Activated CD4-positive, alpha-beta T cell treated with anti-CD3 and anti-CD28 coated beads, Interleukin-2, amount 10 ng/mL, durations not matched to agents 7 days and 5 days (primary cell): Measurements from ENCODE around the gene TRNP1. TPM values are rescaled to one million over a fixed set of nuclear protein-coding genes. Genes with fewer than 3 reads are reported as not detected.

Experiments used
- CTCF ChIA-PET: fragments of 350-600 bp; sonication (Branson Sonifier 250); formaldehyde crosslinking; loops from one replicate; lab custom pipeline; 2021; ENCODE audit warnings: antibody characterized with exemption; lab: Charles Lee
- POLR2A ChIA-PET: fragments of 350-600 bp; sonication (Branson Sonifier 250); formaldehyde crosslinking; loops from one replicate; lab custom pipeline; 2021; ENCODE audit warnings: antibody characterized with exemption; lab: Charles Lee
- DNase-seq: peaks from one replicate; pipeline ENCODE4 v3.0.0-alpha.2; 2020
- H3K27ac Mint-ChIP-seq: one replicate; pipeline ENCODE4 v1.8.0; 2021; ENCODE audit warnings: mild to moderate bottlenecking, moderate library complexity, mixed read lengths
- H3K27me3 Mint-ChIP-seq: one replicate; pipeline ENCODE4 v1.8.0; 2021; ENCODE audit warnings: mixed read lengths
- H3K36me3 Mint-ChIP-seq: one replicate; pipeline ENCODE4 v1.8.0; 2021; ENCODE audit warnings: low read depth, mixed read lengths
- H3K4me1 Mint-ChIP-seq: one replicate; pipeline ENCODE4 v1.8.0; 2021; ENCODE audit warnings: mixed read lengths
- H3K4me3 Mint-ChIP-seq: one replicate; pipeline ENCODE4 v1.8.0; 2021; ENCODE audit warnings: mild to moderate bottlenecking, moderate library complexity, mixed read lengths
- H3K9me3 Mint-ChIP-seq: one replicate; pipeline ENCODE4 v1.8.0; 2021; ENCODE audit warnings: mixed read lengths
- total RNA-seq, 2 experiments: library from RNA; stranded (reverse); gene quantifications; one replicate each; pipeline ENCODE4 v1.2.3, GENCODE V29; 2021

TRNP1 gene
- total RNA-seq, 2 experiments from 2014 or later = not detected

DNA sequence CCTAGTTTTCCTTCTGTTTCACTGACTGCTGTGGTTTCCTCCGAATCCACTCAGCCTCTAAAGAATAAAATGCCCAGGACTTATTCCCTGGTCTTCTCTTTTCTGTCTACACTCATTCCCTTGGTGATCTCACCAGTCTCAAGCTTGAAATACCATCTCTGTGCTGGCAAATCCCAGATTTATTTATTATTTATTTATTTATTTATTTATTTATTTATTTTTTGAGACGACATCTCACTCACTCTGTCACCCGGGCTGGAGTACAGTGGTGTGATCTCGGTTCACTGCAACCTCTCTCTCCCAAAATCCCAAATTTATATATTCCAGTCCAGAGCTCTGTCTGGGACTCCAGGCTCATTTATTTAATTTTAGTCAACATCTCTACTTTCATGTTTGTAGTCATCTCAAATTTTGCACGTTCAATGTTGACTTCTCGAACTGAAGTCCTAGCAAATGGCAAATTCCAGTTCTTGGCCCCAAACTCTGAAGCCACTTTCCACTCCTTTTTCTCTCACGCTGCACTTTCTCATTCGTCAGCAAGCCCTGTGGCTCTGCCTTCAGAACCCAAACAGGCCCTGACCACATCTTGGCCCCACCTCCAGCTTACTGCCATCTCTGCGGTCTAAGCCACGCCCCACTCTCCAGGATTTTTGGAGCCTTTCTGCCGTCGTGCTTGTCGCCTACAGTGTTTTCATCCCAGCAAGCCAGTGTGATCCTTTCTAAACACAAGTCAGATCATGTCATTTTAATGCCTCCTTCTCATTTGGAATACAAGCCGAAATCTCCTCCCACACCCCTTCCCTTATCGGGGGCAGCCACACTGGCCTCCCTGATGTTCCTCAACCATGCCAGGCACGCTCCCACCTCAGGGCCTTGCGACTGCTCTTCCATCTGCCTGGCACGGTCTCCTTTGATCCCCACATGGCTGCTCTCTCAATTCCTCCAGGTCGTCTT lies 33.4 kb downstream of the TRNP1 start:
- H3K27me3 Mint-ChIP-seq = peaks cover 2% of the 10 kb centered on the region

DNA sequence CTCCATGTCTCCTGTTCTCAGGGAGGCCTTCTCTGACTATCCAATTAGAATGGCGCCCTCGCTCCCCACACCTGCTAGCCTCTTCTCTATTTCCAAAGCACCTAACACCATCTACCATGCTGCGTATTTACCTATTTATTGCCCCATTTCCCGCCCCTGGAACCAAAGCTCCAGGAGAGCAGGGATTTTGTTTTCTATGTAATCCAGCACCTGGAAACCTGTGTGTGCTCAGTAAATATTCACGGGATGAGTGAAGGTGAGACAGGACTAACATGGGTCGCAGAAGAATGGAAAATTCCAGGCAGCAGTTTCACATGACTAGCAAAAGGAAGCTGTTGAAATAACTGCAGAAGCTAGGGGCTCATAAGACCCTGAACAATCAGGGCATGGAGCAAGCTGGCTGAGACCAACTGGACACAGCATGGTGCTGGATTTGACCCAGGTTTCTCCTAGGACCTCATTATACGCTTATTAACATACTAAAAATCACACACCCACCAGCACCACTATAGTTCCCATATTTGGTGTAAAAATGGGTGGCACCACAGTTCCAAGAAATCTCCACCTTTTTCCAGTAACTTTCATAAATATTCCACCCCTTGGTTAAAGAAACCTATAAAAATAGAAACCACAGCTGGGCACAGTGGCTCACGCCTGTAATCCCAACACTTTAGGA lies 34.2 kb downstream of the TRNP1 start:
- Mint-ChIP-seq H3K36me3 (no peaks in the 10 kb centered on the region), H3K27me3 (peaks cover 3% of the 10 kb centered on the region), H3K4me3 (no peak overlapping the region), H3K4me1 (peaks cover 2% of the 10 kb centered on the region), H3K9me3 (no peaks in the 10 kb centered on the region), H3K27ac (no peak overlapping the region)
- no peak for DNase-seq
- ChIA-PET CTCF (interaction anchor here (0.8 kb wide), 1 partner anchor 11 kb away, joined by 3 read pairs; no protein-coding TSS in a partner anchor), POLR2A (no interaction called here)

More for the DNA sequence above, 33.4 kb downstream of the TRNP1 start:
- Mint-ChIP-seq H3K4me1 (peaks cover 4% of the 10 kb centered on the region), H3K9me3 (no peaks in the 10 kb centered on the region), H3K4me3 (no peak overlapping the region), H3K27ac (no peak overlapping the region), H3K36me3 (no peaks in the 10 kb centered on the region)
- ChIA-PET POLR2A (no interaction called here), CTCF (interaction anchor here (2.0 kb wide), 1 partner anchor 29 kb away, joined by 4 read pairs; no protein-coding TSS in a partner anchor)
- DNase-seq = no peak

DNA sequence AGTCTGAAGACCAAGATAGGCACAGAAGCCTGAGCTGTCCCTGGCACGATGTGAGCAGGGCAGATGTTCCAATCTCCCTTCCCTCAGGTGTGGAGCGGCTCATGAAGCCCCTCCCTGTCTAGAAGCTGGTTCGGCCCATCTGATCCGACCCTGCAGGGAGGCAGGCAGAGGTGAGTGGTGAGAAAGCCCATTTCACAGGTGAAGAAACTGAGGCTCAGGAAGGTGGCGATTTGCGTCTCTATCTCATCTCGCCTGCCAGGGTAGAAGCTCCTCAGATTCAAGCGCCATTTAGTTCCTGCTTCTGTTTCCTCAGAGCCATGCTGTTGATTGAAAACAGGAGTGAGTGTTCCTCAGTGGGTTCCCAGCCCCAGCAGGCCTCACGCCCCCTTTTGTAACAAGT lies 36.0 kb downstream of the TRNP1 start:
- Mint-ChIP-seq H3K4me3 (no peak overlapping the region), H3K27me3 (peaks cover 3% of the 10 kb centered on the region), H3K9me3 (no peaks in the 10 kb centered on the region), H3K4me1 (peaks cover 2% of the 10 kb centered on the region), H3K27ac (no peak overlapping the region), H3K36me3 (no peaks in the 10 kb centered on the region)
- DNase-seq = no peak
- CTCF ChIA-PET = interaction anchor here (0.6 to 1.0 kb wide), 3 partner anchors 13 to 461 kb away, joined by 3 to 5 read pairs (median 3); no protein-coding TSS in a partner anchor
- POLR2A ChIA-PET = no interaction called here

DNA sequence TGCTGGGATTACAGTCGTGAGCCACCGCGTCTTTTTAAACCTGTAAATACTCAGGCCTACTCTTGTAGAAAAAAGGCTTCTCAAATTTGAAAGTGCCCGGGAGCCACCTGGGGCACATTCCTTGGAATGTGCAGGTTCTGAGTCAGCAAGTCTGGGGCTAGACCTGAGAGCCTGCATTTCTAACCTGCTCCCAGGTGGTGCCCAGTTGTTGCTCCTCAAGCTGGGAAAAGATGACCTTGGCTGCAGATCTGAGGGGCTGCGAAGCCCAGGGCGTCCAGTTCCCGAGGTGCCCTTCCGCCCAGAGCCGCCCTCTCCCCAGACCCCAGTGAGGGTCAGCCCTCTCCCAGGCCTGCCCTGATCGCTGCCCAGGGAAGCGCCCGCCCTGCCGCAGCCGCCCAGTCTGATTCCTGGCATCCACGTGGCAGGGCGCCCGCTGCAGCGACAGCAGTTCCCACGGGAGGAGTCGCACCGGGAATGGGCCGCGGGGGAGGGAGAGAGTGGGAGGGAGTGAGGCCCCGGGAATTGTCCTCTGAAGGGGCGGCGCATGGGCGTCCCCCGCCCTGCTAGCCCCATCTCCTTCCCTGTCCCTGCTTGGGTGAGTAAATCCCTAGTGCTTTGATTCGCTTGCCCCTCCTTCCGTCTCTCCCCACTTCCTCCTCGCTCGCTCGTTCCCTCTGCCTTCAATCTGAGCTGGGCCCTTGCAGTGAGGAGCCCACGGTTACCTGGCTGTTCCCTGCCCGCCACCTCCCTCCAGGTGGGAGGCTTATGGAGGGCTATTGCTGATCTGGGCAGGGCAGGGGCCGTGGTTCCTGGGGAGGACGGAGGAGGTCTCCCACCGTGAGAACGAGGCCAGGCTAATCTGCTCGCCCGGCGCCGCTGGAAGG lies 38.0 kb downstream of the TRNP1 start:
- Mint-ChIP-seq H3K27me3 (peaks cover 3% of the 10 kb centered on the region), H3K36me3 (no peaks in the 10 kb centered on the region), H3K27ac (no peak overlapping the region), H3K4me1 (peaks cover 2% of the 10 kb centered on the region), H3K4me3 (no peak overlapping the region), H3K9me3 (no peaks in the 10 kb centered on the region)
- no peak for DNase-seq
- ChIA-PET CTCF (interaction anchor here (0.6 to 1.0 kb wide), 3 partner anchors 12 to 1364 kb away, joined by 3 to 4 read pairs (median 3); no protein-coding TSS in a partner anchor), POLR2A (interaction anchor here (0.6 kb wide), 1 partner anchor 33 kb away, joined by 5 read pairs; no protein-coding TSS in a partner anchor)

DNA sequence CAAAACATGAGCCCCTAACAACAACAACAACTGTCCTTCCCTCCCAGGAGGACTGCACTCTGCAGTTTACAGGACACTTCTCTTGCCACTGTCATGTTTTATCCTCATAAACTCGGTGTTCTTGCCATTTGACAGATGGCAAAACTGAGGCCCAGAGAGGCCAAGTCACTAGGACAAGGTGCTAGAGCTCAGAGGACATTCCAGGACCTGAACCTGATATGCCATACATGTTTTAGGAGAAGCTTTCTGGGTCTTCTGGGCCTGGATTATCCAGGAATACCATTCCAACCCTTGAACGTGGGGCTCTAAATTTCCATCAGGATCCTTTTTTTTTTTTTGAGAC lies 38.6 kb downstream of the TRNP1 start:
- H3K9me3 Mint-ChIP-seq = no peaks in the 10 kb centered on the region
- ChIA-PET CTCF (interaction anchor here (0.6 kb wide), 1 partner anchor 407 kb away, joined by 4 read pairs; no protein-coding TSS in a partner anchor), POLR2A (interaction anchor here (0.6 kb wide), 1 partner anchor 34 kb away, joined by 5 read pairs; no protein-coding TSS in a partner anchor)
- no peaks in the 10 kb centered on the region for H3K36me3 Mint-ChIP-seq
- no peak overlapping the region for H3K4me3 Mint-ChIP-seq
- H3K27ac Mint-ChIP-seq = no peak overlapping the region
- DNase-seq = no peak
- H3K27me3 Mint-ChIP-seq = peaks cover 3% of the 10 kb centered on the region
- H3K4me1 Mint-ChIP-seq = peaks cover 1% of the 10 kb centered on the region

DNA sequence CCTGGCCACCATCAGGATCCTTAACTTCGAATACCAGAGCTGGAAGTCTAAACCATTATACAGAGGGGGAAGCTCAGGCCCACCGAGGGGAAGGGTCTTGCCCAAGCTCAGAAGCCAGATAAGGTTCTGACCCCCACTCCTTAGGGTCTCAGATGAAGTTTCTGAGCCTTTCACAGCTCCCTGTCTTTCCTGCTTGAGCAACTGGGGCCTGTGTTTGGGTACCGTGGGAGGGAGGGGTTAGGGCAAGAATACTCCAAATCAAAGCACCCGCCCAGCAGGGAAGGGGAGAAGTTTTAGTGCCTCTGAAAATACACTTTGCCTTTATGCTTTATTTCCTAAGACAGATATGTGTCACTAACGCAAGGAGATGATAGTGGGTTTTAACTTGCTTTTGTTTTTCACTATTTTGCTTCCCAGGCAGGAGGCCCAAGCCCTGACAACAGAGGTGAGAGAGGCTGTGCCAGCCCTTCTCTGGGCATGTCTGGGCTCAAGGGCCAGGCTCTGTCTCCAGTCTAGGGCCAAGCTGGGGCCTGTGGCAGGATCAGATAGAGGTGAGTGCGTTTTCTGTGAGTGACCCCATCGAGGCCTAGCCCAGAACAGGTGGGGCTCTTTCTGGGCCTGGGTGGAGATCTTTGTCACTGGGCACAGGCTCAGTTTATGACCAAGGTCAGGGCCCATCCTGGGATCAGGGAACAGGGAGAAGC lies 39.7 kb downstream of the TRNP1 start:
- Mint-ChIP-seq H3K4me1 (no peaks in the 10 kb centered on the region), H3K4me3 (no peak overlapping the region), H3K27me3 (peaks cover 3% of the 10 kb centered on the region), H3K36me3 (no peaks in the 10 kb centered on the region), H3K9me3 (no peaks in the 10 kb centered on the region), H3K27ac (peak overlapping the region; percentile 62)
- CTCF ChIA-PET = interaction anchor here (0.5 to 1.4 kb wide), 5 partner anchors 10 to 349 kb away, joined by 3 to 7 read pairs (median 4); no protein-coding TSS in a partner anchor
- DNase-seq = no peak
- POLR2A ChIA-PET = no interaction called here

DNA sequence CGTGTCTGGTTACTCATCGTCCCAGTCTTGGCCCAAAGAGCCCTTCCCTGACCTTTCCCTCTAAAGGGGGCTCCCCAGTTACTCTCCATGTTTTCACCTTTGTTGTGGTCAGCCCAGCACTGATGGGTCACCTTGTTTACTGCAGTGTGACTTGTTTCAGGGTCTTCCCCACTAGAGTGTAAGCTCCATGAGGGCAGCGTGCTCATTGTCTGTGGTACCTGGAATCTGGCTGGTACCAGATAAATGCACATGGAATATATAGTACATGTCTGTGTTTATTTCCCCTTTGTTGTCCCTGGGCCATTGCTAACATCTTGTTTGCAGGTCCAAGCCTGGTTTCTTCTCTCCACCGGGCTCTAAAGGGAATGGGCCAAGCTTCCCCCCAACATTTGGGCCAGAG lies 41.9 kb downstream of the TRNP1 start:
- peaks cover 9% of the 10 kb centered on the region for H3K27me3 Mint-ChIP-seq
- no peak overlapping the region for H3K4me3 Mint-ChIP-seq
- no peaks in the 10 kb centered on the region for H3K4me1 Mint-ChIP-seq
- H3K36me3 Mint-ChIP-seq = no peaks in the 10 kb centered on the region
- DNase-seq = no peak
- CTCF ChIA-PET = interaction anchor here (0.6 to 1.8 kb wide), 2 partner anchors 9 to 37 kb away, joined by 3 to 14 read pairs; no protein-coding TSS in a partner anchor
- POLR2A ChIA-PET = no interaction called here
- no peak overlapping the region for H3K27ac Mint-ChIP-seq
- no peaks in the 10 kb centered on the region for H3K9me3 Mint-ChIP-seq

DNA sequence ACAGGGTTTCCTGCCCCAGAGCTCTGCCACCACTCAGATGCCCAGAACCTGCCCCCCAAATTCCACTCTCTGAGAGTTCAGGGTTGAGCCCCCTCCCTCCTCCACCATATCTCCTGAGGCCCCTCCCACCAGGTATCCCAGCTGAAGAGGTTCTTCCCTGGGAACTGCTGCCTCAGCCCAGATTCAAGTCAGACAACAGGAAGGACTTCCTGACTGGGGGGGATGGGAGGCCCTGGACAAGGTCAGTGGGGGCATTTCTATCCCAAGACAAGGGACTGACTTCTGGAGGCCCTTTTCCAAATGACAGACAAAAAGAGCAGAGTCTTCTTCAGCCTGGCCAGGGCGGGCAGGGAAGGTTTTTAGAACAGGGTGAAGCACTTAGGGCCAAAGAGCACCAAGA lies 43.2 kb downstream of the TRNP1 start:
- ChIA-PET POLR2A (no interaction called here), CTCF (interaction anchor here (1.4 to 1.5 kb wide), 2 partner anchors 9 to 61 kb away, joined by 4 to 5 read pairs; no protein-coding TSS in a partner anchor)
- H3K36me3 Mint-ChIP-seq = no peaks in the 10 kb centered on the region
- H3K4me1 Mint-ChIP-seq = no peaks in the 10 kb centered on the region
- H3K27ac Mint-ChIP-seq = no peak overlapping the region
- no peak overlapping the region for H3K4me3 Mint-ChIP-seq
- H3K9me3 Mint-ChIP-seq = no peaks in the 10 kb centered on the region
- DNase-seq = no peak
- H3K27me3 Mint-ChIP-seq = peaks cover 9% of the 10 kb centered on the region

DNA sequence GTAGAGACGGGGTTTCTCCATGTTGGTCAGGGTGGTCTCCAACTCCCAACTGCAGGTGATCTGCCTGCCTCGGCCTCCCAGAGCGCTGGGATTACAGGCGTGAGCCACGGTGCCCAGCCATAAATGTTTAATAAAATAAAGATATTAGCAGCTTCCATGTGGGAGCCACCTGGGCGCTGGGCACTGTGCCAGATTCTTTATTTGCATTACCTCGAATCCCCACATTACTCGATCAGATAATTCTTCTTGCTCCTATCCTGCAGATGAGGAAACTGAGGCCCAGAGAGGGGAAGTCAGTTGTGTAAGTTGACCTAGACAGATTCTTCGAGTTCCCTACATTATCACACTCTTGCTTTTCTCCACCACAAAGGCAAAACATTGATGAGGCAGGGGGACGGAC lies 44.0 kb downstream of the TRNP1 start:
- Mint-ChIP-seq H3K9me3 (no peaks in the 10 kb centered on the region), H3K4me3 (no peak overlapping the region), H3K27me3 (peaks cover 6% of the 10 kb centered on the region), H3K4me1 (no peaks in the 10 kb centered on the region), H3K36me3 (no peaks in the 10 kb centered on the region), H3K27ac (no peak overlapping the region)
- POLR2A ChIA-PET = no interaction called here
- CTCF ChIA-PET = interaction anchor here (0.6 to 1.5 kb wide), 3 partner anchors 8 to 60 kb away, joined by 3 to 5 read pairs (median 4); no protein-coding TSS in a partner anchor
- DNase-seq = no peak

DNA sequence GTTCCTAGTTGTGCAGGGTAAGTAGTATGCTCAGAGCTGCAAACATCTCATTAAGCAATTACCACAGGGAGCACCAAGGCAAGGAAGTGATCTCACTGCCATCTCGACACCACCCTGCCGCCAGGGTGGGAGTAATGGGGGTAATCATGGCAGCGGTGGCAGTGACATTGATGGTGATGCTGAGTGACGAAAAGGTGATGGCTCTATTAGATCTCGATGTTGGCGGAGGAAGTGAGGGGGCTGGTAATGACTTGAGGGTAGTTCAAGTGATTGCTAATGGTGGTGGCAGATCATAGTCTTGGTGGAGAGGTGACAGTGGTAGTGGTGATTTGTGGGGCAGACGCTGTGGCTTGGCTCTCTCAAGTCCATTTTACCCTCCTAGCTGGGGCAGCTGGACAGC lies 44.5 kb downstream of the TRNP1 start:
- Mint-ChIP-seq H3K27ac (no peak overlapping the region), H3K36me3 (no peaks in the 10 kb centered on the region), H3K9me3 (no peaks in the 10 kb centered on the region), H3K27me3 (peaks cover 6% of the 10 kb centered on the region), H3K4me1 (no peaks in the 10 kb centered on the region), H3K4me3 (no peak overlapping the region)
- no peak for DNase-seq
- ChIA-PET POLR2A (no interaction called here), CTCF (interaction anchor here (0.6 to 1.5 kb wide), 2 partner anchors 10 to 59 kb away, joined by 3 to 5 read pairs; no protein-coding TSS in a partner anchor)

DNA sequence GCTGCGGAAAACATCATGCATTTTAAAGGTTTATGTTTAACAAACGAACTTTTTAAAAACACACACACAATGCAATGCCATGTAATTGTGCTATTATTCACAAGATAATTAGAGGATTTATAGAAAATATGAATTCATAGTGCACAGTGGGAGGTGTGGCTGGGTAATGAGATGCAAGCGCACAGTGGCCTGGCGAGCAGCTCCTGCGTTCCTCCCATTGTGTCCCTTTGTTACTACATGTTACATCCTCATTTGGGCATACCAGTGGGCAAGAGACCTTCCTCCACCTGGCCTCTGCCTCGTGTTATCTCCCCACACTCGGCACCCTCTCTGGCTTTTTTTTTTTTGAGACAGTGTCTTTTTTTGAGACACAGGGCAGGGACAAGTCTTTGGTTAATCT lies 49.2 kb downstream of the TRNP1 start:
- ChIA-PET CTCF (interaction anchor here (0.6 to 9.2 kb wide), 3 partner anchors 25 to 254 kb away, joined by 3 to 166 read pairs (median 11); no protein-coding TSS in a partner anchor), POLR2A (no interaction called here)
- DNase-seq = no peak
- Mint-ChIP-seq H3K9me3 (no peaks in the 10 kb centered on the region), H3K27ac (no peak overlapping the region), H3K27me3 (peaks cover 6% of the 10 kb centered on the region), H3K4me1 (peaks cover 22% of the 10 kb centered on the region), H3K36me3 (no peaks in the 10 kb centered on the region), H3K4me3 (no peak overlapping the region)
